Progenitor cell of endocrine pancreas (in vitro differentiated cells): ENCODE data around the gene DOP1A. TPM values are rescaled to one million over a fixed set of nuclear protein-coding genes. Genes with fewer than 3 reads are reported as not detected.

Experiments used
- DNase-seq: peaks from one replicate; pipeline ENCODE4 v3.0.0; 2021; ENCODE audit warnings: low spot score; ENCODE audit not compliant: unreplicated experiment
- H3K27ac Mint-ChIP-seq: 2 replicates; pipeline ENCODE4 v1.8.0; 2021; ENCODE audit warnings: mild to moderate bottlenecking, moderate library complexity, mixed read lengths
- H3K27me3 Mint-ChIP-seq: 2 replicates; pipeline ENCODE4 v1.8.0; 2021; ENCODE audit warnings: mixed read lengths
- H3K36me3 Mint-ChIP-seq: 2 replicates; pipeline ENCODE4 v1.8.0; 2022; ENCODE audit warnings: mixed read lengths; ENCODE audit not compliant: insufficient read depth
- H3K4me1 Mint-ChIP-seq: 2 replicates; pipeline ENCODE4 v1.8.0; 2021; ENCODE audit warnings: low read depth, mixed read lengths
- H3K4me3 Mint-ChIP-seq: 2 replicates; pipeline ENCODE4 v1.8.0; 2021; ENCODE audit warnings: low read depth, mild to moderate bottlenecking, moderate library complexity, mixed read lengths
- H3K9me3 Mint-ChIP-seq: 2 replicates; pipeline ENCODE4 v1.8.0; 2021; ENCODE audit warnings: low read depth, mixed read lengths
- CTCF ChIP-seq: fragments of 200-600 bp; sonication (generic); IDR thresholded peaks from one replicate; pipeline ENCODE4 v1.5.0; 2021; ENCODE audit warnings: antibody characterized with exemption, mild to moderate bottlenecking; ENCODE audit not compliant: unreplicated experiment
- long read RNA-seq: library from polyadenylated mRNA; unstranded; transcript quantifications from one replicate; pipeline ENCODE4 v2.0.0, GENCODE V29; 2020
- total RNA-seq: library from RNA; stranded (reverse); gene quantifications from 2 replicates; pipeline ENCODE4 v1.2.1, GENCODE V29; 2021

The DOP1A gene
- 47.1 and 48.1 TPM in 2 replicates for total RNA-seq
- long read RNA-seq, partial matches to known transcripts, result 35 of 134 reads
- long read RNA-seq, other reads (novel, unspliced or antisense), result 99 of 134 reads

- Mint-ChIP-seq H3K27ac (peak within 1 kb of the TSS; percentile 100), H3K4me3 (peak within 1 kb of the TSS; percentile 93), H3K27me3 (no peaks in the 10 kb centered on the region), H3K9me3 (no peaks in the 10 kb centered on the region), H3K36me3 (no peaks in the 10 kb centered on the region), H3K4me1 (peaks cover 36% of the 10 kb centered on the region)
- peak; percentile 94 for DNase-seq
- peak; percentile 99 for TF ChIP-seq CTCF
Measured at GRCh38 chr6:83067448-83068439, at the start of gene DOP1A. TSS of gene DOP1A (plus strand) at chr6:83067671. CDS start at chr6:83096978, 29,307 bp downstream.

GRCh38 chr6:83019741-83020140 lies 47.7 kb upstream of the DOP1A start:
- H3K36me3 Mint-ChIP-seq, result peaks cover 33% of the 10 kb centered on the region
- no peak for TF ChIP-seq CTCF

GRCh38 chr6:83031689-83032088 lies 35.8 kb upstream of the DOP1A start:
- TF ChIP-seq CTCF, result no peak
- H3K9me3 Mint-ChIP-seq, result peaks cover 33% of the 10 kb centered on the region
- no peak overlapping the region for H3K27ac Mint-ChIP-seq
- DNase-seq, result no peak
- no peak overlapping the region for H3K4me3 Mint-ChIP-seq
- no peaks in the 10 kb centered on the region for H3K4me1 Mint-ChIP-seq
- H3K36me3 Mint-ChIP-seq, result peaks cover 54% of the 10 kb centered on the region
- no peaks in the 10 kb centered on the region for H3K27me3 Mint-ChIP-seq

More at GRCh38 chr6:83019741-83020140, 47.7 kb upstream of the DOP1A start:
- peaks cover 12% of the 10 kb centered on the region for H3K9me3 Mint-ChIP-seq
- peaks cover 1% of the 10 kb centered on the region for H3K4me1 Mint-ChIP-seq
- H3K27ac Mint-ChIP-seq, result no peak overlapping the region
- no peaks in the 10 kb centered on the region for H3K27me3 Mint-ChIP-seq
- H3K4me3 Mint-ChIP-seq, result no peak overlapping the region
- DNase-seq, result no peak

GRCh38 chr6:83038246-83038645 lies 29.2 kb upstream of the DOP1A start:
- no peaks in the 10 kb centered on the region for H3K27me3 Mint-ChIP-seq
- no peak overlapping the region for H3K27ac Mint-ChIP-seq
- H3K9me3 Mint-ChIP-seq, result peaks cover 14% of the 10 kb centered on the region
- H3K4me3 Mint-ChIP-seq, result no peak overlapping the region
- peaks cover 21% of the 10 kb centered on the region for H3K36me3 Mint-ChIP-seq
- TF ChIP-seq CTCF, result no peak
- H3K4me1 Mint-ChIP-seq, result peaks cover 3% of the 10 kb centered on the region
- DNase-seq, result no peak

- Mint-ChIP-seq H3K4me1 (peaks cover 14% of the 10 kb centered on the region), H3K27me3 (no peaks in the 10 kb centered on the region), H3K27ac (no peak overlapping the region), H3K36me3 (peaks cover 3% of the 10 kb centered on the region), H3K4me3 (no peak overlapping the region), H3K9me3 (no peaks in the 10 kb centered on the region)
- TF ChIP-seq CTCF, result no peak
- no peak for DNase-seq
Measured at GRCh38 chr6:83042467-83043053, 24.9 kb upstream of the DOP1A start.
